ENCODE results near the gene RAB23.

GRCh38 chr6:57220083-57220703 is 1.9 kb downstream of the RAB23 start:
- no peak for TF ChIP-seq EP300 (IDR thresholded peaks at IDR 0.05)
- TF ChIP-seq, protein P1, sequence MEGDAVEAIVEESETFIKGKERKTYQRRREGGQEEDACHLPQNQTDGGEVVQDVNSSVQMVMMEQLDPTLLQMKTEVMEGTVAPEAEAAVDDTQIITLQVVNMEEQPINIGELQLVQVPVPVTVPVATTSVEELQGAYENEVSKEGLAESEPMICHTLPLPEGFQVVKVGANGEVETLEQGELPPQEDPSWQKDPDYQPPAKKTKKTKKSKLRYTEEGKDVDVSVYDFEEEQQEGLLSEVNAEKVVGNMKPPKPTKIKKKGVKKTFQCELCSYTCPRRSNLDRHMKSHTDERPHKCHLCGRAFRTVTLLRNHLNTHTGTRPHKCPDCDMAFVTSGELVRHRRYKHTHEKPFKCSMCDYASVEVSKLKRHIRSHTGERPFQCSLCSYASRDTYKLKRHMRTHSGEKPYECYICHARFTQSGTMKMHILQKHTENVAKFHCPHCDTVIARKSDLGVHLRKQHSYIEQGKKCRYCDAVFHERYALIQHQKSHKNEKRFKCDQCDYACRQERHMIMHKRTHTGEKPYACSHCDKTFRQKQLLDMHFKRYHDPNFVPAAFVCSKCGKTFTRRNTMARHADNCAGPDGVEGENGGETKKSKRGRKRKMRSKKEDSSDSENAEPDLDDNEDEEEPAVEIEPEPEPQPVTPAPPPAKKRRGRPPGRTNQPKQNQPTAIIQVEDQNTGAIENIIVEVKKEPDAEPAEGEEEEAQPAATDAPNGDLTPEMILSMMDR (IDR thresholded peaks at IDR 0.05): no peak
- TF ChIP-seq POLR2A (IDR thresholded peaks at IDR 0.05): no peak

All from upper lobe of left lung (tissue), 4 donors.